ENCODE results near the gene AGXT. TPM values are rescaled to one million over a fixed set of nuclear protein-coding genes. Genes with fewer than 3 reads are reported as not detected.

Gene AGXT
- total RNA-seq, 1 donor from 2014 or later: not detected

DNA sequence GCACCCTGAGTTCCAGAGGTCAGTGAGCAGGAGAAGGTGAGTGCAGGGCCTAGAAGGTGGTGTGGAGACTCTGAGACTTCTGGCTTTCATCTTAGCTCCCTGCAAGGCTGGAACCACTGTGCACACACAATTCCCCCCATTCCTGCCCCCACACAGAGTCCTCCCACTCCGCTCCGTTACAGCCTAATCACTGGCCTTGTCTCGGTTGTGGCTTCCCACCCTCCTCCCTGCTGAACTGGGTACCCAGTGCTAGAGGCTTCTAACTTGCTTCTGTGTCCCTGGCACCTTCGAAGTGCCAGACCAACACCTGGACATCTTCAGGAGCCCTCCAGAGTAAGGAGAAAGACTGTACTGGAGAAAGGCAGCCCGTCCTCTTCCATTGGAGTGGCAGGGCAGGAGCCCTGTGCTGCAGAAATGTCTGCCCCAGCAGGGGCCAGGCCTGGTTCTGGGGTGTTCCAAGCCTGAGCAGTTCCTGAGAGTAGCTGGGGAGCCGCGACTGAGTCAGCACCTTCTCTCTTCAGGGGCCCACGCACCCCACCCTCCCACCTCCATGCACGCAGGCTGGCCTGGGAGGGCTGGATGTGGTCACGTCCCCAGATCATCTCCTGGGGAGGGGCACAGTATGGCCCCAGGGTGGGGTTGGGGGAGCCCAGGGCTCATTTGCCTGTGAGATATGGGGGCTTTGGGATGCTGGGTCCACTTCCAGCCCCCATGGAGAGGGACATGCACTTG is 60.9 kb downstream of the AGXT start:
- Mint-ChIP-seq H3K4me1 (ENCODE audit: low read depth, unreplicated experiment) (peaks cover 4% of the 10 kb centered on the region), H3K36me3 (ENCODE audit: unreplicated experiment) (peaks cover 7% of the 10 kb centered on the region), H3K4me3 (ENCODE audit: unreplicated experiment) (no peak overlapping the region), H3K9me3 (ENCODE audit: unreplicated experiment) (peaks cover 4% of the 10 kb centered on the region), H3K27me3 (ENCODE audit: unreplicated experiment) (peaks cover 9% of the 10 kb centered on the region), H3K27ac (ENCODE audit: unreplicated experiment) (no peak overlapping the region)
- DNase-seq: no peak
- TF ChIP-seq CTCF (IDR thresholded peaks at IDR 0.05; ENCODE audit: partially characterized antibody, unreplicated experiment): no peak

Other genes starting within 250 kb of the AGXT start
- 1.5 TPM for gene GPR35, start 243.3 kb upstream of the AGXT start, total RNA-seq (ENCODE audit: unreplicated experiment)
- gene AQP12B, start 185.9 kb upstream of the AGXT start, total RNA-seq (ENCODE audit: unreplicated experiment): not detected
- gene AQP12A, start 177.0 kb upstream of the AGXT start, total RNA-seq (ENCODE audit: unreplicated experiment): not detected
- 439 TPM for gene KIF1A, start 48.6 kb upstream of the AGXT start, total RNA-seq (ENCODE audit: unreplicated experiment)
- gene MAB21L4, start 27.3 kb downstream of the AGXT start, total RNA-seq (ENCODE audit: unreplicated experiment): not detected
- gene CROCC2, start 37.5 kb downstream of the AGXT start, total RNA-seq (ENCODE audit: unreplicated experiment): not detected
- 2.8 TPM for gene SNED1, start 129.8 kb downstream of the AGXT start, total RNA-seq (ENCODE audit: unreplicated experiment)
- 63.5 TPM for gene MTERF4, start 233.5 kb downstream of the AGXT start, total RNA-seq (ENCODE audit: unreplicated experiment)

Data from glutamatergic neuron (in vitro differentiated cells).